GM12878 (cell line): ENCODE measurements around the gene OXER1. TPM values are rescaled to one million over a fixed set of nuclear protein-coding genes. Genes with fewer than 3 reads are reported as not detected.

Source experiments
- BRCA1 ChIP-seq: IDR thresholded peaks from 2 replicates; pipeline ENCODE4 v1.6.1; 2011; ENCODE audit warnings: low read depth, low read length, improper control_type of control experiment
- CBFB ChIP-seq: IDR thresholded peaks from 2 replicates; pipeline ENCODE4 v1.6.1; 2016; ENCODE audit warnings: antibody characterized with exemption, low read depth
- EGR1 ChIP-seq, 2 experiments: IDR thresholded peaks; 1 replicate in 1 of 2; 2 replicates in 1 of 2; pipeline ENCODE4 v1.6.1; 2011 to 2012; ENCODE audit warnings: low read depth in 2 of 2, low read length in 2 of 2, borderline replicate concordance in 1 of 2, mild to moderate bottlenecking in 1 of 2, moderate library complexity in 1 of 2
- ETV6 ChIP-seq, 2 experiments: fragments of 450-650 bp in 1 of 2; IDR thresholded peaks in 1 of 2; conservative IDR thresholded peaks in 1 of 2; 2 replicates each; pipeline ENCODE4 v1.6.1; 2014; ENCODE audit warnings: antibody characterized with exemption in 1 of 2, borderline replicate concordance in 1 of 2, low read depth in 1 of 2, mild to moderate bottlenecking in 1 of 2, moderate library complexity in 1 of 2
- FOXM1 ChIP-seq: IDR thresholded peaks from 2 replicates; pipeline ENCODE4 v1.6.1; 2012; ENCODE audit warnings: low read depth, mild to moderate bottlenecking, inconsistent platforms, low read length, moderate library complexity
- HDAC2 ChIP-seq: fragments of 200-600 bp; sonication (generic); IDR thresholded peaks from 2 replicates; pipeline ENCODE4 v1.6.1; 2017
- IKZF1 ChIP-seq: fragments of 450-650 bp; conservative IDR thresholded peaks from 2 replicates; pipeline ENCODE4 v1.6.1; 2017; ENCODE audit warnings: antibody characterized with exemption, mild to moderate bottlenecking
- MEF2A ChIP-seq: IDR thresholded peaks from 2 replicates; pipeline ENCODE4 v1.6.1; 2011; ENCODE audit warnings: low read depth, mild to moderate bottlenecking, low read length, moderate library complexity; ENCODE audit not compliant: insufficient read depth
- MEF2B ChIP-seq: fragments of 450-650 bp; IDR thresholded peaks from 2 replicates; pipeline ENCODE4 v1.6.1; 2018; ENCODE audit warnings: mild to moderate bottlenecking, moderate library complexity; ENCODE audit not compliant: partially characterized antibody, poor library complexity, severe bottlenecking
- MTA2 ChIP-seq: fragments of 450-650 bp; IDR thresholded peaks from 2 replicates; pipeline ENCODE4 v1.6.1; 2016; ENCODE audit warnings: low read depth, mild to moderate bottlenecking, moderate library complexity
- MYB ChIP-seq: fragments of 150-350 bp; IDR thresholded peaks from 2 replicates; pipeline ENCODE4 v1.6.1; 2014; ENCODE audit warnings: mild to moderate bottlenecking, low read depth, low read length, borderline replicate concordance
- NFYA ChIP-seq: IDR thresholded peaks from 2 replicates; pipeline ENCODE4 v1.6.1; 2011; ENCODE audit warnings: low read depth, mild to moderate bottlenecking, low read length, improper control_type of control experiment, borderline replicate concordance
- NFYB ChIP-seq: IDR thresholded peaks from 2 replicates; pipeline ENCODE4 v1.6.1; 2011; ENCODE audit warnings: low read depth, mild to moderate bottlenecking, low read length, improper control_type of control experiment, moderate library complexity; ENCODE audit not compliant: insufficient read depth
- PML ChIP-seq: IDR thresholded peaks from 2 replicates; pipeline ENCODE4 v1.6.1; 2012; ENCODE audit warnings: low read length, inconsistent platforms
- POLR2AphosphoS5 ChIP-seq: IDR thresholded peaks from 2 replicates; pipeline ENCODE4 v1.6.1; 2011; ENCODE audit warnings: mild to moderate bottlenecking, low read length, inconsistent platforms
- RAD21 ChIP-seq: IDR thresholded peaks from 2 replicates; pipeline ENCODE4 v1.6.1; 2011; ENCODE audit warnings: mild to moderate bottlenecking, low read depth, low read length, moderate library complexity; ENCODE audit not compliant: insufficient read depth
- RAD51 ChIP-seq: fragments of 450-650 bp; IDR thresholded peaks from 2 replicates; pipeline ENCODE4 v1.6.1; 2016; ENCODE audit warnings: moderate library complexity, mild to moderate bottlenecking, inconsistent platforms
- SMC3 ChIP-seq: IDR thresholded peaks from 2 replicates; pipeline ENCODE4 v1.6.1; 2011; ENCODE audit warnings: low read length, improper control_type of control experiment, borderline replicate concordance
- SP1 ChIP-seq: IDR thresholded peaks from one replicate; pipeline ENCODE4 v1.6.1; 2011; ENCODE audit warnings: low read depth, low read length
- STAT1 ChIP-seq: fragments of 450-650 bp; conservative IDR thresholded peaks from 2 replicates; pipeline ENCODE4 v1.6.1; 2014; ENCODE audit warnings: antibody characterized with exemption, mild to moderate bottlenecking
- SUPT20H ChIP-seq: IDR thresholded peaks from 2 replicates; pipeline ENCODE4 v1.6.1; 2011; ENCODE audit warnings: low read depth, mild to moderate bottlenecking, low read length, moderate library complexity, borderline replicate concordance; ENCODE audit not compliant: control insufficient read depth
- TAF1 ChIP-seq: IDR thresholded peaks from 2 replicates; pipeline ENCODE4 v1.6.1; 2011; ENCODE audit warnings: mild to moderate bottlenecking, low read depth, low read length, borderline replicate concordance
- YY1 ChIP-seq: IDR thresholded peaks from 2 replicates; pipeline ENCODE4 v1.6.1; 2011; ENCODE audit warnings: low read depth, mild to moderate bottlenecking, low read length
- ZBED1 ChIP-seq: IDR thresholded peaks from 2 replicates; pipeline ENCODE4 v1.6.1; 2016; ENCODE audit warnings: borderline replicate concordance
- ZNF24 ChIP-seq: fragments of 450-650 bp; IDR thresholded peaks from 2 replicates; pipeline ENCODE4 v1.6.1; 2017; ENCODE audit warnings: antibody characterized with exemption, mild to moderate bottlenecking
- ZSCAN29 ChIP-seq: fragments of 450-650 bp; IDR thresholded peaks from 2 replicates; pipeline ENCODE4 v1.6.1; 2017; ENCODE audit warnings: mild to moderate bottlenecking, moderate library complexity
- polyA plus RNA-seq, 11 experiments: library from polyadenylated mRNA; depleted of rRNA in 4 of 11; unstranded in 6 of 11; stranded (reverse) in 5 of 11; fragments of >200 nt; fragmentation: Nextera tagmentation in 4 of 11; fragmentation: Illumina TruSeq in 1 of 11; extraction: Ambion mirVana in 4 of 11; extraction: Trizol in 1 of 11; gene quantifications; 1 replicate in 1 of 11; 2 replicates in 10 of 11; pipeline versions ENCODE4 v1.2.1 to v1.2.3, GENCODE V29; 2011 to 2016; ENCODE audit warnings: inconsistent platforms in 2 of 11, missing spikeins in 2 of 11, low read depth in 1 of 11
- total RNA-seq, 4 experiments: library from RNA; depleted of rRNA in 3 of 4; stranded (reverse); fragments of >200 nt in 3 of 4; fragmentation: Illumina TruSeq in 1 of 4; extraction: Trizol in 1 of 4; gene quantifications; 2 replicates each; pipeline versions ENCODE4 v1.2.1 to v1.2.3, GENCODE V29; 2013 to 2021
- TF ChIP-seq, protein P1 (sequence below): IDR thresholded peaks from 2 replicates; pipeline ENCODE4 v1.6.1; 2011; ENCODE audit warnings: mild to moderate bottlenecking, low read depth, low read length, moderate library complexity; ENCODE audit not compliant: insufficient replicate concordance
- TF ChIP-seq, protein P2 (sequence below): IDR thresholded peaks from 2 replicates; pipeline ENCODE4 v1.6.1; 2011; ENCODE audit warnings: borderline replicate concordance, low read depth, mild to moderate bottlenecking, moderate library complexity, mixed read lengths, low read length; ENCODE audit not compliant: insufficient read depth; ENCODE audit errors: extremely low read length
- TF ChIP-seq, protein P3 (sequence below): IDR thresholded peaks from 2 replicates; pipeline ENCODE4 v1.6.1; 2011; ENCODE audit warnings: low read depth, mild to moderate bottlenecking, low read length, moderate library complexity, borderline replicate concordance; ENCODE audit errors: extremely low read depth

OXER1 gene
- total and polyA plus RNA-seq, 10 of the 15 experiments (the other 5 are each of a cell fraction or from before 2014, with no cell fraction given), result 0.11 to 8.6 (median 3.3) TPM

DNA sequence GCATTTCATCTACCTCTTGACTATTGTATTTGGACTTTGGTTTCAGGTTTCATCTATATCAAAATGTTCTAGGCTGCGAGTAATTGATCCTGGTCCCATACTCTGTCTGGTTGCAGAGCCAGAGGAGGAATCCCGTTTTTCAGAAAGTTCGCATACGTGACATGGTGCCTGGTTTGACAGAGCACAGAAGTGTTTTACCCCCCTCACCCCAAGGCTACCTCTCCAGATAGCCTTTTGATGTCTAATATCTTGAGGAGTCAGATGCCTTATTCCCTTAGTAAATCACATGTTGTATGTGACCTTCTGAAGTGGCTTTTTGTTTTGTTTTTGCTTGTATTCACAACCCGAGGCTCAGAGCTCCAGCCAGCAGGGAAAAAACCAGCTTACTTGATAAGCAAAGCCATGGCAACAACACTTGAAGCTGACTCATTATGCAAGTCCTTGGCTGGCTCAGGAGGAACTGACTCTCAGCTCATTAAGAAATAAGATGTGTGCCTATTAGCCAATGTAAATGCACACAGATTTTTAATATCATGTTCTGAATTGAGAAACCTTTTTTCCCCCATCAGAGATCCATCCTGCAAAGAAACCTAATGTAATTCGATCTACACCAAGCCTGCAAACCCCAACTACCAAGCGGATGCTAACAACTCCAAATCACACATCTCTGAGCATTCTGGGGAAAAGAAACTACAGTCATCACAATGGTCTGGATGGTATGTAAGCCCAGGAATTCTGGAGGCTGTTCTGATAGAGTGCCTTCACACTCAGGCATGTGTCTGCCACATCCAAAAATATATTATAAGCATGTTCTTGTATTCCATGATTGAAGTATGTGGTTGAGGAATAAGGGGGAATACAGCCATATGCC is 41.4 kb downstream of the OXER1 start (continued):
- TF ChIP-seq NFYB (0 out of 2 replicates have a peak, but pooled peaks have one; percentile 22), SUPT20H (no peak), ETV6 (conservative IDR thresholded peaks at IDR 0.05 in 1 of 2, IDR thresholded peaks at IDR 0.05 in 1 of 2; ENCODE audit: borderline replicate concordance in 1 of 2, low read depth in 1 of 2) (0 out of 4 replicates have a peak, but pooled peaks of 1 of the 2 experiments have one; percentile 37), IKZF1 (peak; percentile 64), YY1 (no peak), MEF2A (0 out of 2 replicates have a peak, but pooled peaks have one; percentile 27), RAD51 (peak; percentile 86), MYB (no peak), POLR2AphosphoS5 (no peak), ZNF24 (no peak), HDAC2 (no peak), ZBED1 (no peak), STAT1 (no peak), RAD21 (0 out of 2 replicates have a peak, but pooled peaks have one; percentile 23), ZSCAN29 (no peak), SP1 (peak; percentile 52), FOXM1 (peak; percentile 54; the same call in 1 of the 2 replicates), BRCA1 (no peak), TAF1 (no peak), NFYA (no peak), MTA2 (peak; percentile 98), CBFB (no peak), PML (no peak; the same call in 1 of the 2 replicates), MEF2B (peak; percentile 59), SMC3 (peak; percentile 16; the same call in 1 of the 2 replicates), EGR1 (IDR thresholded peaks at IDR 0.05; ENCODE audit: borderline replicate concordance in 1 of 2, low read depth in 2 of 2, low read length in 2 of 2) (no peak)
- TF ChIP-seq, protein P1, sequence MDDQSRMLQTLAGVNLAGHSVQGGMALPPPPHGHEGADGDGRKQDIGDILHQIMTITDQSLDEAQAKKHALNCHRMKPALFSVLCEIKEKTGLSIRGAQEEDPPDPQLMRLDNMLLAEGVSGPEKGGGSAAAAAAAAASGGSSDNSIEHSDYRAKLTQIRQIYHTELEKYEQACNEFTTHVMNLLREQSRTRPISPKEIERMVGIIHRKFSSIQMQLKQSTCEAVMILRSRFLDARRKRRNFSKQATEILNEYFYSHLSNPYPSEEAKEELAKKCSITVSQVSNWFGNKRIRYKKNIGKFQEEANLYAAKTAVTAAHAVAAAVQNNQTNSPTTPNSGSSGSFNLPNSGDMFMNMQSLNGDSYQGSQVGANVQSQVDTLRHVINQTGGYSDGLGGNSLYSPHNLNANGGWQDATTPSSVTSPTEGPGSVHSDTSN, result no peak
- TF ChIP-seq, protein P2, sequence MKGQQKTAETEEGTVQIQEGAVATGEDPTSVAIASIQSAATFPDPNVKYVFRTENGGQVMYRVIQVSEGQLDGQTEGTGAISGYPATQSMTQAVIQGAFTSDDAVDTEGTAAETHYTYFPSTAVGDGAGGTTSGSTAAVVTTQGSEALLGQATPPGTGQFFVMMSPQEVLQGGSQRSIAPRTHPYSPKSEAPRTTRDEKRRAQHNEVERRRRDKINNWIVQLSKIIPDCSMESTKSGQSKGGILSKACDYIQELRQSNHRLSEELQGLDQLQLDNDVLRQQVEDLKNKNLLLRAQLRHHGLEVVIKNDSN, result no peak
- TF ChIP-seq, protein P3, sequence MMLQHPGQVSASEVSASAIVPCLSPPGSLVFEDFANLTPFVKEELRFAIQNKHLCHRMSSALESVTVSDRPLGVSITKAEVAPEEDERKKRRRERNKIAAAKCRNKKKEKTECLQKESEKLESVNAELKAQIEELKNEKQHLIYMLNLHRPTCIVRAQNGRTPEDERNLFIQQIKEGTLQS, result no peak
